GM19468 (cell line): ENCODE results near the gene LOXL3.
"Not testable (repeated sequence)": the region's sequence is repeated elsewhere in the genome, so short reads cannot be mapped to it uniquely, and the experiment has no call there.

Experiments
- ATAC-seq: cut with Tn5 transposase; IDR thresholded peaks from one replicate; pipeline ENCODE4 v1.9.1; 2021; ENCODE audit warnings: mild to moderate bottlenecking, moderate library complexity, moderate number of reproducible peaks; ENCODE audit not compliant: unreplicated experiment; ENCODE audit errors: extremely low read depth

LOXL3 gene

GRCh38 chr2:74498500-74499266, 55.1 kb downstream of the LOXL3 start:
- ATAC-seq = no peak

GRCh38 chr2:74497777-74498499, 55.8 kb downstream of the LOXL3 start:
- ATAC-seq = no peak

- ATAC-seq = no peak
Measured at GRCh38 chr2:74496997-74497776, 56.6 kb downstream of the LOXL3 start.

GRCh38 chr2:74495440-74495839, 58.3 kb downstream of the LOXL3 start:
- no peak for ATAC-seq

GRCh38 chr2:74493546-74493945, 60.2 kb downstream of the LOXL3 start:
- no peak for ATAC-seq

GRCh38 chr2:74491648-74492544, 61.8 kb downstream of the LOXL3 start:
- ATAC-seq = no peak

- ATAC-seq = no peak
Measured at GRCh38 chr2:74489906-74490305, 63.8 kb downstream of the LOXL3 start.

- ATAC-seq = no peak
Measured at GRCh38 chr2:74488643-74489481, 64.9 kb downstream of the LOXL3 start.

- no peak for ATAC-seq
Measured at GRCh38 chr2:74486141-74486540, 67.6 kb downstream of the LOXL3 start.

- not testable (repeated sequence) for ATAC-seq
Measured at GRCh38 chr2:74483675-74484164, 70.0 kb downstream of the LOXL3 start.

GRCh38 chr2:74482801-74483674, 70.7 kb downstream of the LOXL3 start, which contains the start of the genes CCDC142 and TTC31:
TSS of gene CCDC142 (minus strand) at chr2:74482998. CDS start at chr2:74482837, 161 bp downstream.
TSS of gene TTC31 (plus strand) at chr2:74483081. CDS start at chr2:74483096, 15 bp downstream.
- peak; percentile 79 for ATAC-seq
